SK-N-SH (cell line): ENCODE data around the gene GGCX. TPM values are rescaled to one million over a fixed set of nuclear protein-coding genes. Genes with fewer than 3 reads are reported as not detected.
"Not testable (repeated sequence)": the region's sequence is repeated elsewhere in the genome, so short reads cannot be mapped to it uniquely, and the experiment has no call there.

Experiments used
- CTCF ChIA-PET: fragments of 300-600, 350-600 bp; formaldehyde crosslinking; extraction: SDS; loops from one replicate; lab custom pipeline; 2021; lab: Yijun Ruan, JAX
- POLR2A ChIA-PET: fragments of 350-600 bp; sonication (Branson Sonifier 250); formaldehyde crosslinking; extraction: SDS; loops from one replicate; lab custom pipeline; 2020; ENCODE audit warnings: antibody characterized with exemption, inconsistent platforms; lab: Yijun Ruan, JAX
- DNase-seq: peaks from one replicate; pipeline ENCODE4 v3.0.0; 2012
- H2AFZ ChIP-seq: fragments of 200-600 bp; sonication (generic); 2 replicates; pipeline ENCODE4 v1.8.1; 2016; ENCODE audit warnings: antibody characterized with exemption, mild to moderate bottlenecking, low read depth
- H3F3A ChIP-seq: fragments of 200-600 bp; sonication (generic); replicated peaks from 2 replicates; pipeline ENCODE3; 2016; ENCODE audit warnings: antibody characterized with exemption, mild to moderate bottlenecking; ENCODE audit not compliant: insufficient read depth
- H3K27ac ChIP-seq, 2 experiments: fragments of 200-500 bp in 1 of 2; fragments of 200-600 bp in 1 of 2; sonication (Bioruptor generic) in 1 of 2; sonication (generic), shearing (Covaris generic) in 1 of 2; 2 replicates each; pipeline versions ENCODE4 v1.5.1 to v1.6.1; 2014 to 2016; ENCODE audit warnings: low read depth in 2 of 2, inconsistent platforms in 1 of 2, low read length in 1 of 2, mild to moderate bottlenecking in 1 of 2, mixed read lengths in 1 of 2
- H3K27me3 ChIP-seq: fragments of 200-600 bp; sonication (generic), shearing (Covaris generic); 2 replicates; pipeline ENCODE4 v1.6.1; 2016; ENCODE audit warnings: mixed run types; ENCODE audit not compliant: insufficient read depth
- H3K36me3 ChIP-seq, 2 experiments: fragments of 200-500 bp in 1 of 2; fragments of 200-600 bp in 1 of 2; sonication (Bioruptor generic) in 1 of 2; sonication (generic) in 1 of 2; replicated peaks in 1 of 2; 2 replicates each; pipeline versions ENCODE3 to v1.5.1; 2014 to 2016; ENCODE audit warnings: low read length in 1 of 2, mild to moderate bottlenecking in 1 of 2; ENCODE audit not compliant: insufficient read depth in 2 of 2, control insufficient read depth in 1 of 2
- H3K4me1 ChIP-seq, 2 experiments: fragments of 200-500 bp in 1 of 2; fragments of 200-600 bp in 1 of 2; sonication (Bioruptor generic) in 1 of 2; sonication (generic), shearing (Covaris generic) in 1 of 2; 2 replicates each; pipeline versions ENCODE4 v1.5.1 to v1.6.1; 2014 to 2016; ENCODE audit warnings: low read depth in 1 of 2, low read length in 1 of 2, mixed run types in 1 of 2; ENCODE audit not compliant: insufficient read depth in 2 of 2, control insufficient read depth in 1 of 2
- H3K4me2 ChIP-seq: fragments of 200-600 bp; sonication (generic), shearing (Covaris generic); 2 replicates; pipeline ENCODE4 v1.6.1; 2017; ENCODE audit warnings: mixed run types
- H3K4me3 ChIP-seq, 2 experiments: fragments of 200-500 bp in 1 of 2; fragments of 200-600 bp in 1 of 2; sonication (Bioruptor generic) in 1 of 2; sonication (generic), shearing (Covaris generic) in 1 of 2; 2 replicates each; pipeline versions ENCODE4 v1.5.1 to v1.8.1; 2014 to 2016; ENCODE audit warnings: low read depth in 2 of 2, inconsistent platforms in 1 of 2, low read length in 1 of 2, mild to moderate bottlenecking in 1 of 2, mixed read lengths in 1 of 2, moderate library complexity in 1 of 2
- H3K79me2 ChIP-seq: fragments of 200-600 bp; sonication (generic); 2 replicates; pipeline ENCODE4 v1.8.1; 2017; ENCODE audit warnings: mild to moderate bottlenecking; ENCODE audit not compliant: insufficient read depth
- H3K9ac ChIP-seq: fragments of 200-600 bp; sonication (generic); 2 replicates; pipeline ENCODE4 v1.6.1; 2017; ENCODE audit warnings: mixed run types
- H3K9me2 ChIP-seq: fragments of 200-600 bp; sonication (generic); 2 replicates; pipeline ENCODE4 v1.6.1; 2017; ENCODE audit warnings: mixed run types
- H3K9me3 ChIP-seq: fragments of 200-600 bp; sonication (generic); 2 replicates; pipeline ENCODE4 v1.6.1; 2017; ENCODE audit warnings: mixed run types, mild to moderate bottlenecking, moderate library complexity
- H4K20me1 ChIP-seq: fragments of 200-600 bp; sonication (generic); 2 replicates; pipeline ENCODE4 v1.6.1; 2017; ENCODE audit warnings: mild to moderate bottlenecking, mixed run types; ENCODE audit not compliant: insufficient read depth
- ELF1 ChIP-seq: IDR thresholded peaks from 2 replicates; pipeline ENCODE4 v1.4.0; 2012
- EZH2phosphoT487 ChIP-seq: fragments of 200-600 bp; sonication (generic); IDR thresholded peaks from 2 replicates; pipeline ENCODE4 v1.6.1; 2017; ENCODE audit warnings: low read depth, mixed run types, mild to moderate bottlenecking, antibody characterized with exemption, moderate library complexity, borderline replicate concordance
- GABPA ChIP-seq: IDR thresholded peaks from 2 replicates; pipeline ENCODE4 v1.4.0; 2012; ENCODE audit warnings: low read depth, mild to moderate bottlenecking
- GATA2 ChIP-seq: sonication (generic); formaldehyde crosslinking; IDR thresholded peaks from 2 replicates; pipeline ENCODE4 v1.5.0; 2020; ENCODE audit warnings: mild to moderate bottlenecking, missing genetic modification reagents
- JUND ChIP-seq: IDR thresholded peaks from 2 replicates; pipeline ENCODE4 v1.4.0; 2012
- MEF2A ChIP-seq: IDR thresholded peaks from 2 replicates; pipeline ENCODE4 v1.4.0; 2012; ENCODE audit warnings: low read depth, borderline replicate concordance
- NFIC ChIP-seq: IDR thresholded peaks from 2 replicates; pipeline ENCODE4 v1.4.0; 2012; ENCODE audit warnings: borderline replicate concordance
- POLR2AphosphoS5 ChIP-seq: IDR thresholded peaks from 2 replicates; pipeline ENCODE4 v1.6.1; 2012; ENCODE audit warnings: low read depth, low read length
- RXRA ChIP-seq: IDR thresholded peaks from 2 replicates; pipeline ENCODE4 v1.4.0; 2012; ENCODE audit warnings: low read depth, mild to moderate bottlenecking, borderline replicate concordance
- SIN3A ChIP-seq: IDR thresholded peaks from 2 replicates; pipeline ENCODE4 v1.6.1; 2012; ENCODE audit warnings: low read depth, mild to moderate bottlenecking, low read length, moderate library complexity, borderline replicate concordance
- SMC3 ChIP-seq: IDR thresholded peaks from 2 replicates; pipeline ENCODE4 v1.6.1; 2012; ENCODE audit warnings: low read depth, low read length, improper control_type of control experiment
- TAF1 ChIP-seq: IDR thresholded peaks from 2 replicates; pipeline ENCODE4 v1.6.1; 2012; ENCODE audit warnings: low read depth, mild to moderate bottlenecking, low read length, moderate library complexity, borderline replicate concordance
- TCF12 ChIP-seq: IDR thresholded peaks from 2 replicates; pipeline ENCODE4 v1.4.0; 2012
- WGBS: methylation state at CpG from one replicate; pipeline ENCODE4 v1.1.6; 2017; ENCODE audit warnings: low lambda C conversion rate; 5-methylcytosine and 5-hydroxymethylcytosine counted together
- polyA plus RNA-seq, 3 experiments: library from polyadenylated mRNA; depleted of rRNA; stranded (reverse); fragments of >200 nt; gene quantifications; 2 replicates each; pipeline ENCODE4 v1.2.3, GENCODE V29; 2012
- TF ChIP-seq, protein P1 (sequence below): fragments of 150-350 bp; IDR thresholded peaks from 2 replicates; pipeline ENCODE4 v1.6.1; 2016; ENCODE audit warnings: mild to moderate bottlenecking, low read depth, low read length
- TF ChIP-seq, protein P2 (sequence below): IDR thresholded peaks from 2 replicates; pipeline ENCODE4 v1.4.0; 2012; ENCODE audit warnings: low read depth
- TF ChIP-seq, protein P3 (sequence below): IDR thresholded peaks from 2 replicates; pipeline ENCODE4; 2012
- TF ChIP-seq, protein P4 (sequence below): IDR thresholded peaks from 2 replicates; pipeline ENCODE4 v1.4.0; 2012; ENCODE audit warnings: low read depth, borderline replicate concordance

The GGCX gene
- polyA plus RNA-seq, 1 of the 3 experiments (the other 2 are of a cell fraction), result 34.5 TPM

DNA sequence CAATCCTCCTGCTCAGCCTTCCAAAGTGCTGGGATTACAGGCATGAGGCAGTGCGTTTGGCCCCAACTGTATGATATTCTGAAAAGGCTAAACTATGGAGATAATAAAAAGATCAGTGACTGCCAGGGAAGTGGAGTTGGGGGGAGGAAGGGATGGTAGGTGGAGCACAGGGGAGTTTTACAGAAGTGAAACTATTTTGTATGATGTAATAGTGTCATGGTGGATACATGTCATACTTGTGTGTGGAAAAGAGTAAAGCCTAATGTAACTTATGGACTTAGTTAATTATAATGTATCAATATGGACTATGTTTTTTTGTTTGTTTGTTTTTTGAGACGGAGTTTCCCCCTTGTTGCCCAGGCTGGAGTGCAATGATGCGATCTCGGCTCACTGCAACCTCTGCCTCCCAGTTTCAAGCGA lies 2.9 kb upstream of the GGCX start:
- Histone ChIP-seq H3K27me3 (no peaks in the 10 kb centered on the region), H3F3A (peaks cover 4% of the 10 kb centered on the region), H3K9ac (no peak overlapping the region), H3K9me3 (no peaks in the 10 kb centered on the region)
- POLR2A ChIA-PET, result no interaction called here
- TF ChIP-seq GABPA (no peak), ELF1 (no peak)
- TF ChIP-seq, all 33 proteins: peak for 0
- Histone ChIP-seq H3K4me2 (no peak overlapping the region), H2AFZ (0 out of 2 replicates have a peak overlapping the region, but pooled peaks have one; percentile 13), H3K27ac (no peak overlapping the region), H3K4me3 (no peak overlapping the region), H4K20me1 (no peaks in the 10 kb centered on the region), H3K36me3 (no peaks in the 10 kb centered on the region), H3K9me2 (no peaks in the 10 kb centered on the region), H3K79me2 (peaks cover 19% of the 10 kb centered on the region), H3K4me1 (no peaks in the 10 kb centered on the region; a peak in 2 of 4 replicates)
- CTCF ChIA-PET, result no interaction called here
- WGBS, result 80% methylated on average over 5 of the region's 5 CpGs
- no peak for DNase-seq

DNA sequence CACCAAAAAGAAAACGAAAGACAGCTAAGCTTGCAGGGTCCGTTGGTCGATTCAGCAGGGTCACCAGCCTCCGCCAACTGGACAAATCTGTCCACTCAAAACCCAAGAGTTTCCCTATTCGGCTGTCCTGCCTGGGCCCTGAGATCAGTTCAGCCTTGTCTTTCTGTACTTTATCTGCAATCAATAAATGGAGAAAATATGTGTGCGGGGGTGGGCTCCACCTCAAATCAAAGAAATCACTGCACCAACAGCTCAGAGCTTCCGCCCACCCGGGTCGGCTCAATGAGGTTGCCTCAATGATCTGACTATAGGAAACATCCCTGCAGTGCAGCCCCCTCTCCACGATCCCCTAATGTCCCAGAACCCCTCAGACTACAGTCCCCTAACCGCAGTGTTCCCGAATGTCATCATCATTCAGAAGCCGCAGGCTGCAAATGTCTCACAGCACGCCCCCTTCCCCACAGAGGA lies 447 bp downstream of the GGCX start:
- Histone ChIP-seq H3K79me2 (peaks cover 42% of the 10 kb centered on the region), H3K27me3 (no peaks in the 10 kb centered on the region), H3F3A (peaks cover 4% of the 10 kb centered on the region), H3K27ac (peak overlapping the region in 1 of 2 experiments; percentile 40; a peak in 3 of 4 replicates), H3K4me2 (peak overlapping the region; percentile 80), H3K9me3 (no peaks in the 10 kb centered on the region), H3K4me3 (peak overlapping the region; percentile 65 to 97), H4K20me1 (no peaks in the 10 kb centered on the region), H3K36me3 (peaks cover 6 to 21% of the 10 kb centered on the region in 2 experiments), H3K4me1 (no peaks in the 10 kb centered on the region; a peak in 2 of 4 replicates), H3K9me2 (no peaks in the 10 kb centered on the region), H3K9ac (peak overlapping the region; percentile 86), H2AFZ (peak overlapping the region; percentile 100)
- POLR2A ChIA-PET, result interaction anchor here (1.0 to 2.3 kb wide), 9 partner anchors 9 to 142 kb away, joined by 4 to 19 read pairs (median 5); partner anchors contain the start of genes C2orf68, MAT2A and SH2D6
- CTCF ChIA-PET, result interaction anchor here (0.7 to 16.6 kb wide), 7 partner anchors 9 to 261 kb away, joined by 3 to 364 read pairs (median 5); partner anchors contain the start of genes MAT2A and SH2D6
- DNase-seq, result no peak
- WGBS, result 8% methylated on average over 14 of the region's 14 CpGs
- TF ChIP-seq, protein P1, sequence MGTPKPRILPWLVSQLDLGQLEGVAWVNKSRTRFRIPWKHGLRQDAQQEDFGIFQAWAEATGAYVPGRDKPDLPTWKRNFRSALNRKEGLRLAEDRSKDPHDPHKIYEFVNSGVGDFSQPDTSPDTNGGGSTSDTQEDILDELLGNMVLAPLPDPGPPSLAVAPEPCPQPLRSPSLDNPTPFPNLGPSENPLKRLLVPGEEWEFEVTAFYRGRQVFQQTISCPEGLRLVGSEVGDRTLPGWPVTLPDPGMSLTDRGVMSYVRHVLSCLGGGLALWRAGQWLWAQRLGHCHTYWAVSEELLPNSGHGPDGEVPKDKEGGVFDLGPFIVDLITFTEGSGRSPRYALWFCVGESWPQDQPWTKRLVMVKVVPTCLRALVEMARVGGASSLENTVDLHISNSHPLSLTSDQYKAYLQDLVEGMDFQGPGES, result no peak
- TF ChIP-seq JUND (no peak), TAF1 (no peak), RXRA (no peak), NFIC (no peak), GATA2 (CRISPR knock-in tag) (no peak), TCF12 (no peak), MEF2A (no peak), SIN3A (no peak), POLR2AphosphoS5 (no peak), SMC3 (no peak), EZH2phosphoT487 (no peak)
- TF ChIP-seq, protein P2, sequence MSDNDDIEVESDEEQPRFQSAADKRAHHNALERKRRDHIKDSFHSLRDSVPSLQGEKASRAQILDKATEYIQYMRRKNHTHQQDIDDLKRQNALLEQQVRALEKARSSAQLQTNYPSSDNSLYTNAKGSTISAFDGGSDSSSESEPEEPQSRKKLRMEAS, result no peak
- TF ChIP-seq, protein P3, sequence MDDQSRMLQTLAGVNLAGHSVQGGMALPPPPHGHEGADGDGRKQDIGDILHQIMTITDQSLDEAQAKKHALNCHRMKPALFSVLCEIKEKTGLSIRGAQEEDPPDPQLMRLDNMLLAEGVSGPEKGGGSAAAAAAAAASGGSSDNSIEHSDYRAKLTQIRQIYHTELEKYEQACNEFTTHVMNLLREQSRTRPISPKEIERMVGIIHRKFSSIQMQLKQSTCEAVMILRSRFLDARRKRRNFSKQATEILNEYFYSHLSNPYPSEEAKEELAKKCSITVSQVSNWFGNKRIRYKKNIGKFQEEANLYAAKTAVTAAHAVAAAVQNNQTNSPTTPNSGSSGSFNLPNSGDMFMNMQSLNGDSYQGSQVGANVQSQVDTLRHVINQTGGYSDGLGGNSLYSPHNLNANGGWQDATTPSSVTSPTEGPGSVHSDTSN, result no peak
- TF ChIP-seq, protein P4, sequence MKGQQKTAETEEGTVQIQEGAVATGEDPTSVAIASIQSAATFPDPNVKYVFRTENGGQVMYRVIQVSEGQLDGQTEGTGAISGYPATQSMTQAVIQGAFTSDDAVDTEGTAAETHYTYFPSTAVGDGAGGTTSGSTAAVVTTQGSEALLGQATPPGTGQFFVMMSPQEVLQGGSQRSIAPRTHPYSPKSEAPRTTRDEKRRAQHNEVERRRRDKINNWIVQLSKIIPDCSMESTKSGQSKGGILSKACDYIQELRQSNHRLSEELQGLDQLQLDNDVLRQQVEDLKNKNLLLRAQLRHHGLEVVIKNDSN, result no peak

DNA sequence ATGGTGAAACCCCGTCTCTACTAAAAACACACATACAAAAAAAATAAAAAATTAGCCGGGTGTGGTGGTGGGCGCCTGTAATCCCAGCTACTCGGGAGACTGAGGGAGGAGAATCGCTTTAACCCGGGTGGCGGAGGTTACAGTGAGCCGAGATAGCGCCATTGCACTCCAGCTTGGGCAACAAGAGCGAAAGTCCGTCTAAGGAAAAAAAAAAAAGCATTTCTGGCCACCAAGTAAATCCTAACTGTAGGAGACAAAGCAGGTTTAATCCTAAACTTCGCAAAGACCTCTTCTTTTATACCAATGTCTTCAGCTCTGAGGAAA lies 928 bp downstream of the GGCX start:
- H3K27ac ChIP-seq, H3K9me3 ChIP-seq, H3K4me1 ChIP-seq, H4K20me1 ChIP-seq, DNase-seq, H3F3A ChIP-seq, H3K27me3 ChIP-seq, H3K9me2 ChIP-seq: not testable (repeated sequence)
- Histone ChIP-seq H3K9ac (peak overlapping the region; percentile 86), H3K79me2 (peaks cover 42% of the 10 kb centered on the region), H3K4me3 (peak overlapping the region; percentile 65 to 97), H3K4me2 (peak overlapping the region; percentile 80), H3K36me3 (peaks cover 6 to 25% of the 10 kb centered on the region in 2 experiments), H2AFZ (peak overlapping the region; percentile 100; the same call in 1 of the 2 replicates)
- ChIA-PET CTCF (interaction anchor here (0.7 to 16.6 kb wide), 7 partner anchors 8 to 260 kb away, joined by 3 to 364 read pairs (median 5); partner anchors contain the start of genes MAT2A and SH2D6), POLR2A (interaction anchor here (1.0 to 2.3 kb wide), 7 partner anchors 8 to 142 kb away, joined by 4 to 19 read pairs (median 5); partner anchors contain the start of genes C2orf68, MAT2A and SH2D6)
- 66% methylated on average over 12 of the region's 12 CpGs for WGBS
